Esophagus muscularis mucosa (tissue), 3 donors: ENCODE measurements around the gene IFI27L2.

Experiments
- POLR2A ChIP-seq: fragments of 450-650 bp; IDR thresholded peaks from one replicate; pipeline ENCODE4 v1.6.1; 2017; ENCODE audit warnings: antibody characterized with exemption, moderate library complexity, mild to moderate bottlenecking, low read depth
- POLR2AphosphoS5 ChIP-seq, 2 donors: sonication (generic); formaldehyde crosslinking; IDR thresholded peaks; one replicate each; pipeline ENCODE4 v1.6.1; 2017; ENCODE audit warnings: antibody characterized with exemption in 2 of 2
- TF ChIP-seq, protein P1 (sequence below), 3 experiments: fragments of 200-600 bp in 2 of 3; fragments of 450-650 bp in 1 of 3; sonication (generic) in 2 of 3; IDR thresholded peaks; one replicate each; pipeline ENCODE4 v1.5.1; 2017 to 2019; ENCODE audit warnings: antibody characterized with exemption in 3 of 3, mild to moderate bottlenecking in 2 of 3, moderate library complexity in 1 of 3

DNA sequence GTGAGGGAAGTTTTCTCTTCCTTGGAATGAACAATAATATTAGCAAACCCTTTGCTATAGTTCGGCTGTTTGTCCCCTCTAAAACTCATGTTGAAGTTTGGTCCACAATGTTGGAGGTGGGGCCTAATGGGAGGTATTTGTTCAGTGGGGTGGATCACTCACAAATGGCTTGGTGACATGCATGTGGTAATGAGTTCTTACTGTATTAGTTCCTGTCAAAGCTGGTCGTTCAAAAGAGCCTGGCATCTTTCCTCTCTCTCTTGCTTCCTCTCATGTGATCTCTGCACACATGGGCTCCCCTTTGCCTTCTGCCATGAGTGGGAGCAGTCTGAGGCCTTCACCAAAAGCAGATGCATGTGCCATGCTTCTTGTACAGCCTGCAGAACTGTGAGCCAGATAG is 31.7 kb upstream of the IFI27L2 start:
- TF ChIP-seq, protein P1, sequence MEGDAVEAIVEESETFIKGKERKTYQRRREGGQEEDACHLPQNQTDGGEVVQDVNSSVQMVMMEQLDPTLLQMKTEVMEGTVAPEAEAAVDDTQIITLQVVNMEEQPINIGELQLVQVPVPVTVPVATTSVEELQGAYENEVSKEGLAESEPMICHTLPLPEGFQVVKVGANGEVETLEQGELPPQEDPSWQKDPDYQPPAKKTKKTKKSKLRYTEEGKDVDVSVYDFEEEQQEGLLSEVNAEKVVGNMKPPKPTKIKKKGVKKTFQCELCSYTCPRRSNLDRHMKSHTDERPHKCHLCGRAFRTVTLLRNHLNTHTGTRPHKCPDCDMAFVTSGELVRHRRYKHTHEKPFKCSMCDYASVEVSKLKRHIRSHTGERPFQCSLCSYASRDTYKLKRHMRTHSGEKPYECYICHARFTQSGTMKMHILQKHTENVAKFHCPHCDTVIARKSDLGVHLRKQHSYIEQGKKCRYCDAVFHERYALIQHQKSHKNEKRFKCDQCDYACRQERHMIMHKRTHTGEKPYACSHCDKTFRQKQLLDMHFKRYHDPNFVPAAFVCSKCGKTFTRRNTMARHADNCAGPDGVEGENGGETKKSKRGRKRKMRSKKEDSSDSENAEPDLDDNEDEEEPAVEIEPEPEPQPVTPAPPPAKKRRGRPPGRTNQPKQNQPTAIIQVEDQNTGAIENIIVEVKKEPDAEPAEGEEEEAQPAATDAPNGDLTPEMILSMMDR (IDR thresholded peaks at IDR 0.05): no peak
- TF ChIP-seq POLR2A (no peak), POLR2AphosphoS5 (IDR thresholded peaks at IDR 0.05) (no peak)
